Central memory CD4-positive, alpha-beta T cell (primary cell): Measurements from ENCODE around the gene BAIAP2.
"Not testable (repeated sequence)": the region's sequence is repeated elsewhere in the genome, so short reads cannot be mapped to it uniquely, and the experiment has no call there.

Experiments used
- DNase-seq: peaks from one replicate; pipeline ENCODE4 v3.0.0; 2022

Gene BAIAP2

GRCh38 chr17:81070541-81071246 lies 35.7 kb downstream of the BAIAP2 start:
- DNase-seq, result no peak

DNA sequence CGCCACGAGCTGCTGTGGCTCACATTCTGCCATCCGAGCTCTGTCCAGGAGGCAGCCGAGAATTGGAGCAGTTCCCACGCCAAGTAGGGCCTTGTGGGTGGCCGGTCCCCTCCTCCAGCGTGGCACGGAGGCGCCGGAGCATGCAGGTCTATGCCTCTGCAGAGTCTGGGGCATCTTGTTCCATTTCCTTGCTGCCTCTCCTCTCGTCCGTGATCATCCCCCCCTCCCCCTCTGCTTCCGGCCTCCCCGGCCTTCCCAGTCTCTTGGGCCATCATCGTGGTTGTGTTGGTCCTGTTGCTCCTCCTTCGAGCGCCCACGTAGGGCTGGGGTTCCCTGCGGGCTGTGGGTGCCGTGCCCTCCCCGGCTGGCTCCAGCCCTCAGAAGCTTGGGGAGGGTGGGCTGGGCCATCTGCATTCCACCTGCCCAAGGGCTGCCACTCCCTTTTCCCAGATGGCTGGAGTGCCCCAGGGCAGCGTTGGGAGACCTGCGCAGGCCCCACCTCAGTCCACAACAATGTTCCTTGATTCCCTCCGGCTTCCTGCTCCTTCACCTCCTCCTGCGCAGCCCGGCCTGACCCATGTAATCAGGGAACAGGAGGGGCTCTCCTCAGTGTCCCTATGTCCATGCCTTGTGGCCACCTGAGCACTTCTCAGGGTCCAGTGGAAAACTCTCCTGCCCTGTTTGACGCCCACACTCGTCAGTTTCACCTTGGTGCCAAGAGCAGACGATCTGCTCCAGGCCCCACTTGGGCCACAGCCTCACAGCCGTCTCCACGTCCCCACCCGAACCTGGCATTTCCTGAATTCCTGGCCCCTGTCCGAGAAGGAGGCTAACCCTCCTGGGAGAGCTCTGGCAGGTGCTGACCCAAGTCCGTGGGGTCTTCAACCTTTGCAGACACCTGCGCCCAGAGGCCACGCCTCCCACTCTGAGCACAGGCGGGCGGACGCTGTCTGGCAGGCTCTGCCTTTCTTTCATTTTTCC lies 37.1 kb downstream of the BAIAP2 start:
- no peak for DNase-seq

- no peak for DNase-seq
Measured at GRCh38 chr17:81073967-81074839, 39.3 kb downstream of the BAIAP2 start.

- DNase-seq, result no peak
Measured at GRCh38 chr17:81074875-81075274, 39.9 kb downstream of the BAIAP2 start.

DNA sequence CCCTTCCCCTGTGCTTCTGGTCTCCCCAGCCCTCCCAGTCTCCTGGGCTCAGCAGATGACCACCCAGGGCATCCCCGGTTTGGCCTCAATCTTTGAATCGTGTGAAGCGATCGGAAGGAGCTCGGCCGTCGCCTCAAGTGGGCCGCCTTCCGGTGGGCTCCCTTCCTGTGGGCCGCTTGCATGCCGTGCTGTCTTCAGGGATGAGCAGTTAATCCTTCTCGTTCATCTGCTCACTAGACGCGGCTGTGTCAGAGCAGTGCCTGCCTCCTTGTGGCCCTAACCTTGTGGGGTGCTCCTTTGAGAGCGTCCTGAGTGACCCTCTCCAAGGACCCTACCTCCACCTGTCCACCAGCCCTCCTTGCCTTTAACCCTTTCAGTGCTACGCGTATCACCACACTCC lies 40.4 kb downstream of the BAIAP2 start:
- DNase-seq, result no peak

GRCh38 chr17:81076141-81076679 lies 41.3 kb downstream of the BAIAP2 start:
- DNase-seq, result no peak

DNA sequence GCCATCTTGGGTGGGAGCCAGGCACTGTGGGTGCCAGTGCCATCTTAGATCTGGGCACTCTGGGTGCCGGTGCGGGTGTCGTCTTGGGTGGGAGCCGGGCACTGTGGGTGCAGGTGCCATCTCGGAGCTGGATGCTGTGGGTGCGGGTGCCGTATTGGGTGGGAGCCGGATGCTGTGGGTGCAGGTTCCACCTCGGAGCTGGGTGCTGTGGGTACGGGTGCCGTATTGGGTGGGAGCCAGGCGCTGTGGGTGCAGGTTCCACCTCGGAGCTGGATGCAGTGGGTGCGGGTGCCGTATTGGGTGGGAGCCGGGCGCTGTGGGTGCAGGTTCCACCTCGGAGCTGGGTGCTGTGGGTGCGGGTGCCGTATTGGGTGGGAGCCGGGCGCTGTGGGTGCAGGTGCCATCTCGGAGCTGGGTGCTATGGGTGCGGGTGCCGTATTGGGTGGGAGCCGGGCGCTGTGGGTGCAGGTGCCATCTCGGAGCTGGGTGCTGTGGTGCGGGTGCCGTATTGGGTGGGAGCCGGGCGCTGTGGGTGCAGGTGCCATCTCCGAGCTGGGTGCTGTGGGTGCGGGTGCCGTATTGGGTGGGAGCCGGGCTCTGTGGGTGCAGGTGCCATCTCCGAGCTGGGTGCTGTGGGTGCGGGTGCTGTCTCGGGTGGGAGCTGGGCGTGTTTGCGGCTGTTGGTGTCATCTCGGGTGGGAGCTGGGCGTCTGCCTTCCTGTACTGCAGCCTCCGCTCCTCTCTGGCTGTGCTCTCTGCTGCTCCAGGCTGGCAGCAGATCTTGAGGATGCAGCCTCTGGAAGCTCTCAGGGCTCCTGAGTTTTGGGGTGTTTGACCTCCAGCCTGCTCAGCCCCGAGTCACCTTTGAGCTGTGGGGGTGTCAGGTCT lies 43.3 kb downstream of the BAIAP2 start:
- DNase-seq, result not testable (repeated sequence)

- DNase-seq, result no peak
Measured at GRCh38 chr17:81080019-81080418, 45.1 kb downstream of the BAIAP2 start.

DNA sequence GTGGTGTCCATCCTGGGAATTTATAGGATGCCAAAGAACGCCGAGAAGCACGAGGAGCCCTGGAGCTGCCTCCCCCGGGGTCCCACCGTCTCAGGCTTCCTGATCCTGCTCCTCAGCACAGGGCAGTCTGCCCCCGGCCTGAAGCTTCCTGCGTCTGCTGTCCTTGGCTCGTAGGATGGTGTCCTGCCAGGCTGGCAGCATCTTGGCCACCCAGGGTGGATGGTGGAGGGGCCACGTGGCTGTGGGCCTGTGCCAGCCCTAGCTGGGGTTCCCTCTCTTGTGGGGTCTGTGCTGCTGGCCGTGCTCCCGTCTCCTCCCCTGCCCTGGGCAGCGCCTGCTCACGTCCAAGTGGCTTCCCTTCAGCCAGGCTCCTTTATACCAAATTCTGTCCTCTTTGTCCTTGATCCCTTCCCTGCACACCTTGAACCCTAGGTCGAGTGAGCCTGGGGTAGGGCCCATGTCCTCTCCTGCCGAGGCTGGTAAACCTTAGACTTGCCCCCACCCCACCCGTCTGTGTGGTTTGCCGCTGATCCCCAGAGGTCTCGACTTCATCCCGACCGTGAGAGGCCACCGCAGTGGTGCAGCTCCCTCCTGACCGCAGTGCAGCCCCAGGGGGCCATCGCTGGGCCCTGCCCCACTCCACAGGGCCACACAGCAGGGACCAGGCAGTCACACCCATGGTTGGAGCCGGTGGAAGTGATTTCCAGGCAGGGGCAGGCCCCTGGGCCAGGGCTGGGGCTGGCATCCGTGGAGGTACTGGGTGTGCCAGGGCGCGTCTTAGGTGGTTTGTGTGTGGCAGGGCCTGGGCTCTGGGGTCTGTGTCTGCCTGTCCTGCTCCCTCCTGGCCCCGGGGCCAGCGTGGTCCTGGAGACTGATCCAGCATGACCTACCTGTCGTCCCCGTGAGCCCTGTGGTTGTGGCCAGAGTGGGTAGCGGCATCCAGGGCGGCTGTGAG lies 46.5 kb downstream of the BAIAP2 start:
- DNase-seq, result no peak

DNA sequence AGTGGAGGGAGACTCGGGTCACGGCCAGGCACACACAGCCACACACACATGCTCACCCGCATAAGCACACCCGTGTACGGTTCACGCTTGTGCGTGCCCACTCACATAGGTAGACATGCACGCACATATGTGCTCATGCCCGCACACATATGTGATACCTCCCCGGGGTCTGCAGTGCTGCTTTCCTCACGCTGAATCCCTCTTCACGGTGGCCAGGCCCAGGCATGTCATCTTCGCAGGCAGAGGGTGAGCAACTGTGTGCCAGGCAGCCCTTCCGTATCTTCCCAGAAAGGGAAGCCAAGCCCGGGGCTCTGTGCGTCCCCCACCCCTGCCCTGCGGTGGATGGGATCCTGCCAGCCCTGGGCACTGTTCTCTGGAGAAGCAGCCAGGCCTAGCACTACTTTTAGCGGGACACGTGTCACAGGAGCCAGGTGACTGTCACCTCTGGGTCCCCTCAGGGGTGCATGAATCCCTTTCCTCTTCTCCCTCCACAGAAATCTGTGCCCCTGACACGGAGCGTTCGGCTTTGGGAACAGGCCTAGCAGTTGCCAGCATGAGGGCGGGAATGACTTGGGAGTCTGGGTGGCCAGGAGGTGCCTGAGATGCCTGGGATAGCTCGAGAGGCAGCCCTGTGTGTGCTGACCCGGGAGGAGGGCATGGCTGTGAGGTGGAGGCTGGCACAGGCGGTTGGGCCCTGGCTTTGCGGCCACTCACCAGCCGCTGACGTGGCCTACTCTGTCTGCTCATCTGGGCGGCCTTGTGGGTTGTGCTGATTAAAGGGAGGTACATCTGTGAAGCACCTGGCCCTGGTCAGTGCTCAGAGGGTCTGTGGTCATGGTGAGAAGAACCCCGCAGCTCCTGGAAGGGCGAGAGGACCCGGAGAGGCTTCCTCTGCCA lies 47.5 kb downstream of the BAIAP2 start:
- no peak for DNase-seq

DNA sequence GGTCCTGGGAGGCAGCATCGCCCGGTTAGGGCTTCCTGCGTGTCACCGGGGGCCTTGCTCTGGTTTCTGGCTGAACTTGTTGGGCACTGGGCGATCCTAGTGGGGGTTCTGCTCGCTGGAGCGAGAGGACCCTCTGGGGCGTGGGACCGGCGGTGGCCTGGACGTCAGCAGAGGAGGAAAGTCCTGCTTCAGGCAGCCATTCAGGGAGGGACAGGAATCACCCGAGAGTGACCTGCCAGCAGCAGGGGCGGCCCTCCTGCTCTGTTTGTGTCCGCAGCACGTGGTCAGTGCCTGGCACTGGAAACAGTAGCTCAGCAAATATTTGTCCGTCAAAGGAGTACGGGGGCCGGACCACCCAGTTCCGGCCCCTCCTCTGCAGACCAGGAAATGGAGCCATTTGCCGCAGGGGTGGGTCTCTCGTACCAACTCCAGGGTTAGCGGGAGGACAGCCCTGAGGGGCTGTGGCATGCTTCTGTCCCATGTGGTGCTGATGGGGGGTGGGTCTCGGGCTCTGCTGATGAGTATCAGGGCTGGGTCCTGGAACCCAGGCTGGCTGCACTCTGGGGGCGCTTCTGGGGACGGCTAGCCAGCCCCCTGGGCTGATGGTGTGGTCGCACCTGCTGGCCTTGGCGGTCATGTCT lies 48.3 kb downstream of the BAIAP2 start:
- no peak for DNase-seq

GRCh38 chr17:81084680-81085419 lies 49.9 kb downstream of the BAIAP2 start:
- no peak for DNase-seq

DNA sequence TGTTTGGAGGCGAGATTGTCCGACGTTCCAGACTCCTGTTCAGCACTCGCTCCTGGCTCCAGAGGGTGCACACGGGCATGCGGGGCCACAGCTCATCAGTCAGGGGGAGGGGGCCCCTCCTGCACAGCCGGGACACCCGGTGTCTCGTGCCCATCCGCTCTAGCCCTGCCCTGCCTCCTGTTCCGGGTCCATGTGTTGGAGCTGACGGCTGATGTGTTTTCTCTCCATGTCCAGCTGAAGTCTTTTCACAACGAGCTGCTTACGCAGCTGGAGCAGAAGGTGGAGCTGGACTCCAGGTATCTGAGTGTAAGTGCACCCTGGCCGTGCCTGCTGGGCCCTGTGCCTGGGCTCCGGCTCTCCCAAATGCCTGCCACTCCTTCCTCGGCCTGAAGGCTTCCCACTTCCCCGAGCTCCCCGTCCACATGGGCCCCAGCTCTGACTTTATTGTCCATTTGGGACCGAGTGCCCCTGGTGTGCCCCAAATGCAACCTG lies 50.5 kb downstream of the BAIAP2 start:
- no peak for DNase-seq

- peak; percentile 28 for DNase-seq
Measured at GRCh38 chr17:81086789-81087551, 52.0 kb downstream of the BAIAP2 start.

DNA sequence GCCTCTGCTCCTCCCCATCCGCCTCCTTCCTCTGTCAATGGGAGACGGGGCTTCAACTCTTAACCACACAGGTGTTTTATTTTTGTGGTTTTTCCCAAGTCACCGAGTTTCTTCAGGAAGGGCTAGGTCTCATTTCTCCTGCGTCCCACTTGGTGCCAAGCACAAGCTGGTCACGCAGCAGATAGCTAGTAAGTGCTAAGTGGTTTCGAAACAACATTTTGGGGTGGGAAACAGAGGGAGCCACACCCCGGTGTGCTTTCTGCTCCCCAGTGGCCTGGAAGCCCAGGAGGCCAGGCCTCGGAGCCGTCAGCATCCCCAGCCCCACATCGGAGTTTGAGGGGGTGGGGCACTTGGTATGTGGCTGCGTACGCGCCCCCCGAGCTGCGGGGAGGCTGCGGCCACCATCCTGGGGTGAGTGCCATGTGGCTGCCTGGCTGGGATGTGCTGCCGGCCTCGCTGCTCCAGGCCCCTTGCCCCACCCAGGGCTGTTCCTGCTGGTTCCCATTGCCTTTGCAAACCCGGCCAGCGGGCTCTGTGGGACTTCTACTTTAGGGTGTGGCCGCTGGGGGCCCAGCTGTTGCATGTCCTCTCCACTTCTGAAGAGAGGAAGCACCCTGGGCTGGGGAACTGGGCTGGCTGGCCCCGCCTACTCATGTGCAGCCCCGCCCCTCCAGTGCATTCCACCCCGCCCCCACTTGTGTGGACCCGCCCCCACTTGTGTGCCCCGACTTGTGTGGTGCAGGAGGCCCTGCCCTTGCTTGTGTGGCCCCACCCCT lies 55.6 kb downstream of the BAIAP2 start:
- DNase-seq, result peak; percentile 28

- no peak for DNase-seq
Measured at GRCh38 chr17:81091154-81091553, 56.2 kb downstream of the BAIAP2 start.
